C4-2B (cell line): ENCODE results near the gene SIK2.

Experiments used
- CTCF ChIP-seq: fragments of 450-650 bp; conservative IDR thresholded peaks from 2 replicates; pipeline ENCODE4 v1.5.1; 2017; ENCODE audit warnings: mild to moderate bottlenecking
- ZFX ChIP-seq: fragments of 450-650 bp; IDR thresholded peaks from 2 replicates; pipeline ENCODE4 v1.6.1; 2017

GRCh38 chr11:111632516-111633220 is 30.4 kb downstream of the SIK2 start:
- TF ChIP-seq CTCF (no peak), ZFX (no peak)
